ENCODE data around the gene GALNTL6. TPM values are rescaled to one million over a fixed set of nuclear protein-coding genes. Genes with fewer than 3 reads are reported as not detected.

GALNTL6 gene
- total and polyA plus RNA-seq, 2 donors (not counting 1 experiment from before 2014, with no cell fraction given): 0.99 to 1.1 TPM

GRCh38 chr4:172207886-172208285, 394.7 kb downstream of the GALNTL6 start:
- H3K4me3 ChIP-seq (ENCODE audit: control extremely low read depth in 1 of 5, extremely low read depth in 1 of 5, insufficient read depth in 1 of 5, low read depth in 2 of 5, low read length in 4 of 5): no peak overlapping the region
- POLR2A ChIA-PET: no interaction called here
- 79% methylated on average over 2 of the region's 3 CpGs for WGBS (ENCODE audit: insufficient coverage)
- H3K36me3 ChIP-seq (replicated peaks in 1 of 2; ENCODE audit: control extremely low read depth in 1 of 2, control insufficient read depth in 1 of 2, extremely low read depth in 1 of 2, insufficient read depth in 2 of 2, low read length in 1 of 2): no peaks in the 10 kb centered on the region
- Mint-ChIP-seq H3K9me3 (ENCODE audit: insufficient read depth) (no peaks in the 10 kb centered on the region), H3K4me3 (no peak overlapping the region), H3K4me1 (peaks cover 2% of the 10 kb centered on the region), H3K27ac (no peak overlapping the region), H3K27me3 (no peaks in the 10 kb centered on the region)
- no peaks in the 10 kb centered on the region for H3K79me2 ChIP-seq (ENCODE audit: control insufficient read depth, insufficient read depth, low read length)
- no peak overlapping the region for H3K4me2 ChIP-seq (replicated peaks; ENCODE audit: low read depth, low read length, poor library complexity, severe bottlenecking)
- H3K27ac ChIP-seq (ENCODE audit: low read length in 2 of 2): no peak overlapping the region
- no peak overlapping the region for H2AFZ ChIP-seq (ENCODE audit: insufficient read depth, low read depth, low read length, poor library complexity, severe bottlenecking)
- DNase-seq (no peak), ATAC-seq (ENCODE audit: low read depth) (no peak)
- intact Hi-C loops (cut with micrococcal nuclease): no loop called here
- H3K9ac ChIP-seq (ENCODE audit: low read length): no peak overlapping the region
- H3K4me1 ChIP-seq (ENCODE audit: control insufficient read depth in 2 of 2, insufficient read depth in 2 of 2, low read length in 2 of 2): no peaks in the 10 kb centered on the region
- no peak for TF ChIP-seq EZH2 (IDR thresholded peaks at IDR 0.05; ENCODE audit: borderline replicate concordance, insufficient read depth, low read depth, low read length, poor library complexity, severe bottlenecking)
- TF ChIP-seq, protein P1, sequence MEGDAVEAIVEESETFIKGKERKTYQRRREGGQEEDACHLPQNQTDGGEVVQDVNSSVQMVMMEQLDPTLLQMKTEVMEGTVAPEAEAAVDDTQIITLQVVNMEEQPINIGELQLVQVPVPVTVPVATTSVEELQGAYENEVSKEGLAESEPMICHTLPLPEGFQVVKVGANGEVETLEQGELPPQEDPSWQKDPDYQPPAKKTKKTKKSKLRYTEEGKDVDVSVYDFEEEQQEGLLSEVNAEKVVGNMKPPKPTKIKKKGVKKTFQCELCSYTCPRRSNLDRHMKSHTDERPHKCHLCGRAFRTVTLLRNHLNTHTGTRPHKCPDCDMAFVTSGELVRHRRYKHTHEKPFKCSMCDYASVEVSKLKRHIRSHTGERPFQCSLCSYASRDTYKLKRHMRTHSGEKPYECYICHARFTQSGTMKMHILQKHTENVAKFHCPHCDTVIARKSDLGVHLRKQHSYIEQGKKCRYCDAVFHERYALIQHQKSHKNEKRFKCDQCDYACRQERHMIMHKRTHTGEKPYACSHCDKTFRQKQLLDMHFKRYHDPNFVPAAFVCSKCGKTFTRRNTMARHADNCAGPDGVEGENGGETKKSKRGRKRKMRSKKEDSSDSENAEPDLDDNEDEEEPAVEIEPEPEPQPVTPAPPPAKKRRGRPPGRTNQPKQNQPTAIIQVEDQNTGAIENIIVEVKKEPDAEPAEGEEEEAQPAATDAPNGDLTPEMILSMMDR (IDR thresholded peaks at IDR 0.05): no peak
- no peaks in the 10 kb centered on the region for H4K20me1 ChIP-seq (ENCODE audit: control insufficient read depth, insufficient read depth, low read length, poor library complexity, severe bottlenecking)
- no peaks in the 10 kb centered on the region for H3K9me3 ChIP-seq (ENCODE audit: control extremely low read depth in 1 of 3, control insufficient read depth in 2 of 3, insufficient read depth in 1 of 3, low read length in 2 of 3)
- CTCF ChIA-PET: no interaction called here
- no peaks in the 10 kb centered on the region for H3K27me3 ChIP-seq (replicated peaks in 1 of 4; ENCODE audit: control extremely low read depth in 1 of 4, control insufficient read depth in 3 of 4, insufficient read depth in 4 of 4, low read length in 3 of 4)

- no peak overlapping the region for H3K27ac Mint-ChIP-seq
- no peaks in the 10 kb centered on the region for H3K4me1 Mint-ChIP-seq
- no peak overlapping the region for H3K4me2 ChIP-seq (replicated peaks; ENCODE audit: low read depth, low read length, poor library complexity, severe bottlenecking)
- H4K20me1 ChIP-seq (ENCODE audit: control insufficient read depth, insufficient read depth, low read length, poor library complexity, severe bottlenecking): no peaks in the 10 kb centered on the region
- TF ChIP-seq, protein P1 (IDR thresholded peaks at IDR 0.05): no peak
- TF ChIP-seq EZH2 (IDR thresholded peaks at IDR 0.05; ENCODE audit: borderline replicate concordance, insufficient read depth, low read depth, low read length, poor library complexity, severe bottlenecking): no peak
- ATAC-seq (ENCODE audit: low read depth) (no peak), DNase-seq (no peak)
- no peaks in the 10 kb centered on the region for H3K27me3 Mint-ChIP-seq
- no peaks in the 10 kb centered on the region for H3K9me3 ChIP-seq (ENCODE audit: control extremely low read depth in 1 of 3, control insufficient read depth in 2 of 3, insufficient read depth in 1 of 3, low read length in 2 of 3)
- WGBS (ENCODE audit: insufficient coverage): no CpG with 5 or more reads among the region's 1 CpG
- H2AFZ ChIP-seq (ENCODE audit: insufficient read depth, low read depth, low read length, poor library complexity, severe bottlenecking): no peak overlapping the region
- CTCF ChIA-PET: no interaction called here
- H3K9ac ChIP-seq (ENCODE audit: low read length): no peak overlapping the region
- no peaks in the 10 kb centered on the region for H3K9me3 Mint-ChIP-seq (ENCODE audit: insufficient read depth)
- H3K79me2 ChIP-seq (ENCODE audit: control insufficient read depth, insufficient read depth, low read length): no peaks in the 10 kb centered on the region
- intact Hi-C loops (cut with micrococcal nuclease): no loop called here
- POLR2A ChIA-PET: no interaction called here
- H3K4me3 Mint-ChIP-seq: no peak overlapping the region
- no peaks in the 10 kb centered on the region for H3K4me1 ChIP-seq (ENCODE audit: control insufficient read depth in 2 of 2, insufficient read depth in 2 of 2, low read length in 2 of 2)
- no peak overlapping the region for H3K4me3 ChIP-seq (ENCODE audit: control extremely low read depth in 1 of 5, extremely low read depth in 1 of 5, insufficient read depth in 1 of 5, low read depth in 2 of 5, low read length in 4 of 5)
- H3K27ac ChIP-seq (ENCODE audit: low read length in 2 of 2): no peak overlapping the region
- H3K27me3 ChIP-seq (replicated peaks in 1 of 4; ENCODE audit: control extremely low read depth in 1 of 4, control insufficient read depth in 3 of 4, insufficient read depth in 4 of 4, low read length in 3 of 4): no peaks in the 10 kb centered on the region
- no peaks in the 10 kb centered on the region for H3K36me3 ChIP-seq (replicated peaks in 1 of 2; ENCODE audit: control extremely low read depth in 1 of 2, control insufficient read depth in 1 of 2, extremely low read depth in 1 of 2, insufficient read depth in 2 of 2, low read length in 1 of 2)
These were observed 407.5 kb downstream of the GALNTL6 start for GRCh38 chr4:172220679-172221078.
